Mucosa of descending colon (tissue), 3 donors: ENCODE data around the gene ADCY4. TPM values are rescaled to one million over a fixed set of nuclear protein-coding genes. Genes with fewer than 3 reads are reported as not detected.

Experiments used
- ATAC-seq: fragments of 200-7000 bp; cut with Tn5 transposase; one replicate; pipeline ENCODE4 v1.9.1; 2020; ENCODE audit warnings: mild to moderate bottlenecking, moderate library complexity
- DNase-seq, 3 donors: peaks; one replicate each; pipeline ENCODE4 v3.0.0-alpha.2; 2020
- H3K36me3 ChIP-seq: fragments of 200-600 bp; one replicate; pipeline ENCODE4 v1.8.0; 2021; ENCODE audit warnings: low read depth, mild to moderate bottlenecking
- H3K4me1 ChIP-seq: fragments of 200-600 bp; one replicate; pipeline ENCODE4 v1.8.0; 2021; ENCODE audit warnings: low read depth, mild to moderate bottlenecking
- H3K4me3 ChIP-seq: fragments of 200-600 bp; one replicate; pipeline ENCODE4 v1.8.0; 2021; ENCODE audit warnings: mild to moderate bottlenecking
- H3K9me3 ChIP-seq: fragments of 200-600 bp; one replicate; pipeline ENCODE4 v1.8.0; 2021; ENCODE audit warnings: mild to moderate bottlenecking
- intact Hi-C, 2 donors: fragments of 100-400 bp; cut with DNase I in 1 of 2; cut with micrococcal nuclease in 1 of 2; formaldehyde crosslinking; loops; one replicate each; pipeline versions ENCODE4 v1.11.0 to v1.11.1; 2022; cut with DNase I, micrococcal nuclease
- total RNA-seq, 3 donors: library from RNA; stranded (reverse); fragmentation: NEBNext Ultra II Directional in 2 of 3; extraction: Animal tissue kit (Norgen Biotek cat#: 25700) in 2 of 3; gene quantifications; one replicate each; pipeline versions ENCODE4 v1.2.1 to v1.2.4, GENCODE V29; 2021 to 2023
- TF ChIP-seq, protein P1 (sequence below): fragments of 200-600 bp; IDR thresholded peaks from one replicate; pipeline ENCODE4 v1.8.0; 2022; ENCODE audit warnings: antibody characterized with exemption, mild to moderate bottlenecking
- donor health status: DM: no; HTN: no; CAD: no; lungs with moderate emphysema.
- donor health status: DM: no; HTN: no; CAD: no.
- donor health status: DM: no; HTN: yes; CAD: no.

Gene ADCY4
- total RNA-seq, 3 donors from 2014 or later: 13.9 to 23.5 (median 20.7) TPM

- Histone ChIP-seq H3K9me3 (no peaks in the 10 kb centered on the region), H3K4me3 (no peak overlapping the region), H3K36me3 (no peaks in the 10 kb centered on the region), H3K4me1 (no peaks in the 10 kb centered on the region)
- TF ChIP-seq, protein P1, sequence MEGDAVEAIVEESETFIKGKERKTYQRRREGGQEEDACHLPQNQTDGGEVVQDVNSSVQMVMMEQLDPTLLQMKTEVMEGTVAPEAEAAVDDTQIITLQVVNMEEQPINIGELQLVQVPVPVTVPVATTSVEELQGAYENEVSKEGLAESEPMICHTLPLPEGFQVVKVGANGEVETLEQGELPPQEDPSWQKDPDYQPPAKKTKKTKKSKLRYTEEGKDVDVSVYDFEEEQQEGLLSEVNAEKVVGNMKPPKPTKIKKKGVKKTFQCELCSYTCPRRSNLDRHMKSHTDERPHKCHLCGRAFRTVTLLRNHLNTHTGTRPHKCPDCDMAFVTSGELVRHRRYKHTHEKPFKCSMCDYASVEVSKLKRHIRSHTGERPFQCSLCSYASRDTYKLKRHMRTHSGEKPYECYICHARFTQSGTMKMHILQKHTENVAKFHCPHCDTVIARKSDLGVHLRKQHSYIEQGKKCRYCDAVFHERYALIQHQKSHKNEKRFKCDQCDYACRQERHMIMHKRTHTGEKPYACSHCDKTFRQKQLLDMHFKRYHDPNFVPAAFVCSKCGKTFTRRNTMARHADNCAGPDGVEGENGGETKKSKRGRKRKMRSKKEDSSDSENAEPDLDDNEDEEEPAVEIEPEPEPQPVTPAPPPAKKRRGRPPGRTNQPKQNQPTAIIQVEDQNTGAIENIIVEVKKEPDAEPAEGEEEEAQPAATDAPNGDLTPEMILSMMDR: no peak
- intact Hi-C loops: no loop called here
- ATAC-seq: no peak
- DNase-seq: no peak
These were observed 44.4 kb upstream of the ADCY4 start for GRCh38 chr14:24378981-24379906.

DNA sequence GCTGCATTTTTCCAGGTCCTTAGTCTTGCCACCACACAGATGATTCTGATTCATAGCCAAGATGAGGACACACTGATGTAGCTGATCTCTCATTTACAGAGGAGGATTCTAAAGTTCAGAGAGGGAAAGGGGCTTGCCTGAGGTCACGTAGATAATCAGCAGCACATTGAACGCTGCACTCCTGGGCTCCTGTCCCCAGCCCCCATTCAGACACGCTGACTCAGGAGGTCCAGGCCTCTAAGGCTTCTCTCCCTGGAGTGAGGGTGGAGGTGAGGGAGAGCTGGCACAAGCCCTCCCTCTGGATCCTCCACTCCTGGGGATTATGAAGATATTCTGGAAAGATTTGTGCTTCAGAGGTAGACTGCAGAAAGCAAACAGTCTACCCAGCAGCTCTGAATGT, 43.5 kb upstream of the ADCY4 start:
- no peak for DNase-seq
- H3K9me3 ChIP-seq: no peaks in the 10 kb centered on the region
- no peak for ATAC-seq
- intact Hi-C loops: no loop called here
- H3K4me3 ChIP-seq: no peak overlapping the region
- no peaks in the 10 kb centered on the region for H3K4me1 ChIP-seq
- no peaks in the 10 kb centered on the region for H3K36me3 ChIP-seq
- TF ChIP-seq, protein P1: no peak

DNA sequence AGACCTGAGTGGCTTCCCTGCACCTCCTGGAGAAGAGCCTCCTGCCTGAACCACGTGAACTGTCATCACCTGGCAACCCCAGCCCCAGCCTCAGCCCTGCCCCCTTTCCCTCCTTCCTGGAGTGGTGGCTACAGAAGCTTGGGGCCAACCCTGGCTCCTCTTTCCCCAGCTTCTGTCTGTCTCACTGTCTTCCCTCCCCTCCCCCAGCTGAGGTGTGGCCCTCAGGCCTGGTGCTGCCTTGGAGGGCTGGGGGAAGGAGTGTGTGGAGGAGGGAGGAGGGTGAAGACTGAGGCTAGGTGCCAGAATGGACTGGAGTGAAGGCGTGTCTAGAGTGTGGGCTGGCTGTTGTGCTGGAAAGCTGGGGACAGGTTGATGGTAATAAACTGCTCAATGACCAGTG, 42.8 kb upstream of the ADCY4 start:
- TF ChIP-seq, protein P1: no peak
- peak in 1 of 3 donors; percentile 40 for DNase-seq
- Histone ChIP-seq H3K9me3 (no peaks in the 10 kb centered on the region), H3K4me3 (no peak overlapping the region), H3K4me1 (no peaks in the 10 kb centered on the region), H3K36me3 (no peaks in the 10 kb centered on the region)
- ATAC-seq: peak; percentile 53
- intact Hi-C loops: no loop called here

DNA sequence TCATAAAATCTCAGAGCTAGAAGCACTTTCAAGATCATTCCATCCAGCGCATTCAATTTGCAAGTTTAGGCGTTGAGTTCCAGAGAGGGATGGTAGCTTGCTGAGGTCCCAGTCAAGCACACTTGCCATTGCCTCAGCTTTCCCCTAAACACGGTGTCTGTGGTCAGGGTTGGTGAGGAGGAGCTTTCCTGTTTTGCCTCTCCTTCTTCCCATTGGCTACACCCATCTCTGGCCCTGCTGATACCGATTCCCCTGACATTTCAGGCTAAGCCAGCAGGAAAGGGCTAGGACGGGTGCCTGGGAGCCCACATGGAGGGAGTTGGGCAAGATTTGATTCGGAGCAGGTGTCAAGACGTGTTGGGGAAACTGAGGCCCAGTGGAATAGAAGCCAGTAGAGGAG, 42.3 kb upstream of the ADCY4 start:
- no peak overlapping the region for H3K4me3 ChIP-seq
- H3K4me1 ChIP-seq: no peaks in the 10 kb centered on the region
- intact Hi-C loops: no loop called here
- H3K9me3 ChIP-seq: no peaks in the 10 kb centered on the region
- TF ChIP-seq, protein P1: no peak
- H3K36me3 ChIP-seq: no peaks in the 10 kb centered on the region
- ATAC-seq (no peak), DNase-seq (no peak)

DNA sequence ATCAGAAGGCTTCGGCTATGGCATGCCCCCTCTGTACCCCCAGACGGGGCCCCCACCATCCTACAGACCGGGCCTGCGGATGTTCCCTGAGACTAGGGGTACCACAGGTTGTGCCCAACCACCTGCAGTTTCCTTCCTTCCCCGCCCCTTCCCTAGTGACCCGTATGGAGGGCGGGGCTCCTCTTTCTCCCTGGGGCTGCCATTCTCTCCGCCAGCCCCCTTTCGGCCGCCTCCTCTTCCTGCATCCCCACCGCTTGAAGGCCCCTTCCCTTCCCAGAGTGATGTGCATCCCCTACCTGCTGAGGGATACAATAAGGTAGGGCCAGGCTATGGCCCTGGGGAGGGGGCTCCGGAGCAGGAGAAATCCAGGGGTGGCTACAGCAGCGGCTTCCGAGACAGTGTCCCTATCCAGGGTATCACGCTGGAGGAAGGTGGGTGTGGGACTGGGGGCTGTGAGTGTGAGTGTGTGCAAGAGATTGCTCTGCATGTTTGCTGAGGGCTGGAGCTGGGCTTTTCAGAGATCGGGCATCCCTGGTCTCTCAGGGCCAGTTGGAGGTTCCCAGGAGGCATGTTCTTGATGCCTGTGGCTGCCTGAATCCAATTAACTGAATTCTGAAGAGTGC, 41.7 kb upstream of the ADCY4 start:
- H3K4me3 ChIP-seq: no peak overlapping the region

More for the DNA sequence above, 41.7 kb upstream of the ADCY4 start:
- DNase-seq (no peak), ATAC-seq (no peak)
- intact Hi-C loops: no loop called here
- no peaks in the 10 kb centered on the region for H3K9me3 ChIP-seq
- no peaks in the 10 kb centered on the region for H3K36me3 ChIP-seq
- no peaks in the 10 kb centered on the region for H3K4me1 ChIP-seq
- TF ChIP-seq, protein P1: no peak
